ENCODE results near the gene KIAA1671. TPM values are rescaled to one million over a fixed set of nuclear protein-coding genes. Genes with fewer than 3 reads are reported as not detected.

The KIAA1671 gene
- total RNA-seq, 4 donors from 2014 or later = 16.2 to 35.0 (median 21.7) TPM

- in situ Hi-C loops (cut with MboI; ENCODE audit: low sequenced_read_pairs in 4 of 4) = no loop called here
- peak; percentile 74 for ATAC-seq
- H3K36me3 ChIP-seq = no peaks in the 10 kb centered on the region
These were observed 181.9 kb downstream of the KIAA1671 start for GRCh38 chr22:25134451-25134850.

GRCh38 chr22:25136953-25137576 is 184.5 kb downstream of the KIAA1671 start:
- H3K36me3 ChIP-seq = no peaks in the 10 kb centered on the region
- H3K27ac ChIP-seq = peak overlapping the region; percentile 73 to 90 (median 83)
- TF ChIP-seq CTCF (IDR thresholded peaks at IDR 0.05 in 4 of 5, conservative IDR thresholded peaks at IDR 0.05 in 1 of 5) (no peak), POLR2A (IDR thresholded peaks at IDR 0.05) (no peak)
- peaks cover 48 to 78% of the 10 kb centered on the region in 2 donors for H3K4me1 ChIP-seq
- DNase-seq (peak in 1 of 2 donors; percentile 40), ATAC-seq (peak; percentile 44 to 75)
- no peaks in the 10 kb centered on the region for H3K27me3 ChIP-seq
- H3K9me3 ChIP-seq = no peaks in the 10 kb centered on the region
- in situ Hi-C loops (cut with MboI; ENCODE audit: low sequenced_read_pairs in 4 of 4) = no loop called here
- intact Hi-C loops (cut with DNase I; ENCODE audit: low total_unique reads) = no loop called here
- H3K4me3 ChIP-seq = no peak overlapping the region

More at GRCh38 chr22:25134451-25134850, 181.9 kb downstream of the KIAA1671 start:
- H3K4me1 ChIP-seq = peaks cover 61 to 93% of the 10 kb centered on the region in 2 donors
- H3K4me3 ChIP-seq = no peak overlapping the region
- no peaks in the 10 kb centered on the region for H3K9me3 ChIP-seq
- H3K27ac ChIP-seq = peak overlapping the region; percentile 73 to 90 (median 83)
- intact Hi-C loops (cut with DNase I; ENCODE audit: low total_unique reads) = no loop called here
- TF ChIP-seq POLR2A (IDR thresholded peaks at IDR 0.05) = peak; percentile 41 to 70
- TF ChIP-seq CTCF (IDR thresholded peaks at IDR 0.05 in 4 of 5, conservative IDR thresholded peaks at IDR 0.05 in 1 of 5) = no peak
- DNase-seq = peak in 1 of 2 donors; percentile 74
- no peaks in the 10 kb centered on the region for H3K27me3 ChIP-seq

- DNase-seq = peak in 1 of 2 donors; percentile 46
- in situ Hi-C loops (cut with MboI; ENCODE audit: low sequenced_read_pairs in 4 of 4) = no loop called here
These were observed 185.3 kb downstream of the KIAA1671 start for GRCh38 chr22:25137577-25138525.

GRCh38 chr22:25139062-25139461 is 186.5 kb downstream of the KIAA1671 start:
- TF ChIP-seq CTCF (IDR thresholded peaks at IDR 0.05 in 4 of 5, conservative IDR thresholded peaks at IDR 0.05 in 1 of 5) = no peak
- TF ChIP-seq POLR2A (IDR thresholded peaks at IDR 0.05) = no peak
- in situ Hi-C loops (cut with MboI; ENCODE audit: low sequenced_read_pairs in 4 of 4) = no loop called here
- no peaks in the 10 kb centered on the region for H3K27me3 ChIP-seq
- ATAC-seq (no peak), DNase-seq (no peak)
- no peaks in the 10 kb centered on the region for H3K36me3 ChIP-seq
- intact Hi-C loops (cut with DNase I; ENCODE audit: low total_unique reads) = no loop called here
- no peaks in the 10 kb centered on the region for H3K9me3 ChIP-seq
- peak overlapping the region; percentile 73 to 90 (median 83) for H3K27ac ChIP-seq
- H3K4me1 ChIP-seq = peaks cover 54 to 76% of the 10 kb centered on the region in 2 donors
- no peak overlapping the region for H3K4me3 ChIP-seq

More at GRCh38 chr22:25137577-25138525, 185.3 kb downstream of the KIAA1671 start:
- no peaks in the 10 kb centered on the region for H3K36me3 ChIP-seq
- intact Hi-C loops (cut with DNase I; ENCODE audit: low total_unique reads) = no loop called here
- TF ChIP-seq CTCF (IDR thresholded peaks at IDR 0.05 in 4 of 5, conservative IDR thresholded peaks at IDR 0.05 in 1 of 5) = no peak
- no peak for TF ChIP-seq POLR2A (IDR thresholded peaks at IDR 0.05)
- no peaks in the 10 kb centered on the region for H3K9me3 ChIP-seq
- H3K4me1 ChIP-seq = peaks cover 48 to 78% of the 10 kb centered on the region in 2 donors
- H3K4me3 ChIP-seq = no peak overlapping the region
- peak; percentile 16 to 55 for ATAC-seq
- no peaks in the 10 kb centered on the region for H3K27me3 ChIP-seq
- H3K27ac ChIP-seq = peak overlapping the region; percentile 73 to 90 (median 83)
